ACHN (cell line): ENCODE data around the gene CUL1.

Experiments used
- DNase-seq: peaks from one replicate; pipeline ENCODE4 v3.0.0-alpha.2; 2015
- in situ Hi-C: cut with HindIII; loops from 2 replicates; pipeline ENCODE4 v1.10.0; 2017; ENCODE audit warnings: low sequenced_read_pairs, low pct_ligation_motif_present, low pct_unique_long_range_greater_than_20kb

CUL1 gene

DNA sequence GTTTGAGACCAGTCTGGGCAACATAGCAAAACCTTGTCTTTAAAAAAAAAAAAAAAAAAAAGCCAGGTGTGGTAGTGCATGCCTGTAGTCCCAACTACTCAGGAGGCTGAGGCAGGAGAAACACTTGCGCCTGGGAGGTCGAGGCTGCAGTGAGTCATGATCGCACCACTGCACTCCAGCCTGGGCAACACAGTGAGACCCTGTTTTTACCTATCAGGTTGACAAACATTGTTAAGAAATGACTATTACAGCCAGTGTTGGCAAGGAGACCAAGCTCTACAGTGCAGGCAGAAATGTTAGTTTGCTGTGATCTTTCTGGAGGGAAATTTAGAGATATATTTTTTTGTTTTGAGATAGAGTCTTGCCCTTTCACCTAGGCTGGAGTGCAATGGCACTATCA lies 37.3 kb downstream of the CUL1 start:
- DNase-seq, result no peak
- in situ Hi-C loops, result no loop called here

DNA sequence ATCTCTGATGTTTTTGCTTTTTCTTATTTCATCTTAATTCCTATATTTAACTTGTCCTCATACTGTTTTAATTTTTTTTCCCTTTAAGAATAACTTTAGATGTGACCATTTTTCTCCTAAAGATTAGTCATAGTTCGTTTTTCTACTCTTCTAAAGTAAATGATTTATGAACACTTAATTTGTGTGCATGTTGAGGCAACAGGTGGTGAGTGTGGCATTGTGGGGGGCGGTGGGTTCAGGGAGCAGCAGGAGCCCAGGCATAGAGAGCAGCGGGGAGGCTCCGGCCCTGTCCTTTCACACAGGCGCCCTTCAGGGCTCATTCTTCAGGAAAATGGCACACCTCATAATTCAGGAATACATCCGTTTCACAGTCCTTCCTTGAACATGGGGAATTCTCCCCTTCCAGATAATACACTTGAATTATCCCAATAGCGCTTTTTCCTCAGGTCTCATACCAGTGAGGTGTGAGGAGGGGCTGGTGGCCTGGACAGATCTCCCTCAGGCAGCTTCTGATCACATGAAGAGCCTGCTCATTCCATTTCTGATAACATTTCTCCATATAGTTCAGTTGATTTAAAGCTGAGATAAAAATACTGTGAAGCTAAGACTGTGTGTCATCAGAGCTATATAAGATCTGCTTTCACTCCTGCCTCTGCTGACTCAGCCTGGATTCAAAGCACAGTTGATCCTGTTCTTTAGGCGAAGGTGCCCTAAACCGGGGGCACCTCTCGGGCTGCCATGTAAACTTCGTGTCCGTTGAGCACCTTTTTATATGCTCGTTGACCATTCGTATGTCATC lies 40.2 kb downstream of the CUL1 start:
- in situ Hi-C loops, result no loop called here
- DNase-seq, result peak; percentile 27

DNA sequence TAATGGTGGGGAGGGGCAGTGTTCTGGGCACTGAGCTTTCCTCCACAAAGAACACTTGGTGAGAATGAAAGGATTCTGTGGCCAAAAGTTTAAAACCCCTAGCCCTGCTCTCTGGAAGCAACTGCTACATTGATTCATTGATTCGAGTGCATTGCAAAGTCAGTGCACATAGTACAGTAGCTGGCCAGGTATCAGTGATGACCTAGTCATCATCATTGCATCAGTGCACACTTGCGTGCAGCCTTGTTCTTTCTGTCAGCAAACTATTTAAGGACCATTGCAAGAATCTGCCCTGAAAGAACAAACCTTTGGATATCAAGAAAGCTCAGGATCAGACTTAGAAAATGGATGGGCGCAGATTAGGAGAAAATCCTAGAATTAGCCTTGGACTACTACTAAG lies 47.4 kb downstream of the CUL1 start:
- in situ Hi-C loops, result no loop called here
- no peak for DNase-seq

DNA sequence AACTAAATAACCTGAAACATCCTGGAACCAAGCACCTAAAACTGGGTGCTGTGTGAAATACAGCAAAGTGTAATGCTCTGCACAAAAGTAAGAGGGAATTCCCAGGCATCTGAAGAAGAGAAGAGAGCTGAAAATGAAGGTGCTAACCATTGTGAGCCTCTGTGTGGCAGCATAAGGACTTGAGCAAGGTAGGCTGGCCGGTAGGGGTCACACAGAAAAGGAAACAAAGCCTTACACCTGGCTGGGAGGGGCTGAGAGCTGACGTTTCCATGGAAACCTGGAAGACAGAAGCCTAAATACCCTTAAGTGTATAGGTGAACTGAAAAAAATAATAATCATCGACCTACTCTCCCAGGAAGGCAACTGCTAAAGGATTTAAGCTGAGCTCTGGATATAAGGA lies 48.6 kb downstream of the CUL1 start:
- no peak for DNase-seq
- in situ Hi-C loops, result no loop called here

DNA sequence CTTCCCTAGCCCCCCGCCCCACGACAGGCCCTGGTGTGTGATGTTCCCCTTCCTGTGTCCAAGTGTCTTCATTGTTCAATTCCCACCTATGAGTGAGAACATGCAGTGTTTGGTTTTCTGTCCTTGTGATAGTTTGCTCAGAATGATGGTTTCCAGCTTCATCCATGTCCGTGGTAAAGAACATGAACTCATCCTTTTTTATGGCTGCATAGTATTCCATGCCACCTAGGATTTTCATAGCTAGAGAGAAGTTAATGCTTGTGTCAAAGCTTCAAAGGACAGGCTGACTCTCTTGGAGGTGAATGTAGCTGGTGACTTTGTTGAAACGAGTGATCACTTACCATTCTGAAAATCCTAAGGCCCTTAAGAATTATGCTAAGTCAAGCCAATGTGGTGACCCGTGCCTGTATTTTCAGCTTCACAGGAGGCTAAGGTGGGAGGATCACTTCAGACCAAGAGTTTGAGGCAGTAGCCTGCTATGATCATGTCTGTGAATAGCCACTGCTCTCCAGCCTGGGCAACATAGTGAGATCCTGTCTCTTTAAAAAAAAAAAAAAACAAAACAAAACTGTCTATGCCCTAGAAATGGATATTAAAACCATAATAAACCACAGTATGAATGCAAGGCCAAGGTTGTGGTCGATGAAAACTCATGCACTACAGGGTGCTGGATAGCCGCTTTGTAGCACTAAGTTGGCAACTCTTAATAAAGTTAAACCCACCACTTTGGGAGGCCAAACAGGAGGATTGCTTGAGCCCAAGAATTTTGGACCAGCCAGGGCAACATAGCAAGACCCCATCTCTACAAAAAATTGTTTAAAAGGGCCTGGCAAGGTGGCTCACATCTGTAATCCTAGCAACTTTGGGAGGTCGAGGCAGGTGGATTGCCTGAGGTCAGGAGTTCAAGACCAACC lies 52.0 kb downstream of the CUL1 start:
- DNase-seq, result no peak
- in situ Hi-C loops, result no loop called here

DNA sequence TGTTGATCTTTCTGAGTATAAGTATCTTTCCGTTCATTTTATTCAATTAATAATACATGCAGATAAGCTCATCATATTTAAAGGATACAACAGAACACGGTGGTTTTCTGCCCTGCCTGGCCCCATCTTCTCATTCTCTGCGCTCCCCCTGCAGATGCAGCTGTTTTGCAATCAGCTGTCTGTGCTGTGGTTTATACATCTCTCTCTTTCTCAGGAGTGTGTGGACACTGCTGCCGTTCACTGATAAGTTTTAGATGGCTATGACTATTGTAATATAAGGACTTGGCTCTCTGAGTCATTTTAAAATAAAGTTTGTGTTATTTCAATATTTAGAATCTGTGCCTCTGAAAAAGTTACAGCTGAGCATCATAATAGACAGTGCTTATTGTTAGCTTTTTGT lies 54.5 kb downstream of the CUL1 start:
- in situ Hi-C loops, result no loop called here

DNA sequence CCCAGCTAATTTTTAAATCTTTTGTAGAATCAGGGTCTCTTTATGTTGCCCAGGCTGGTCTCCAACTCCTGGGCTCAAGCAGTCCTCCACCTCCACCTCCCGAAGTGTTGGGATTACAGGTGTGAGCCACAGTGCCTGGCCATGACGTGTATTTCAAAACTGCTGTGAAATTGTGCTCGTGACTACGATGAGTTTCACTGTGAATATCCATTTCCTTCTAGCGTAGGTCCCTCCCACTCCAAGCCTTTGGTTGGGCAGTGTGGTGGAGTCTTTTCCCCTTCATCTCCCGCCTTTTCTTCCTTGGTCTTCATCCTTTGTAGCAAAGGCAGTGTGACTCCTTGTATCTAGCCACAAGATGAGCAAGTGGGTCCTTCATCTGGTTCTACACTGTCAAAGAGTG lies 56.2 kb downstream of the CUL1 start:
- no peak for DNase-seq
- in situ Hi-C loops, result no loop called here

More for the DNA sequence above, 54.5 kb downstream of the CUL1 start:
- DNase-seq, result no peak

DNA sequence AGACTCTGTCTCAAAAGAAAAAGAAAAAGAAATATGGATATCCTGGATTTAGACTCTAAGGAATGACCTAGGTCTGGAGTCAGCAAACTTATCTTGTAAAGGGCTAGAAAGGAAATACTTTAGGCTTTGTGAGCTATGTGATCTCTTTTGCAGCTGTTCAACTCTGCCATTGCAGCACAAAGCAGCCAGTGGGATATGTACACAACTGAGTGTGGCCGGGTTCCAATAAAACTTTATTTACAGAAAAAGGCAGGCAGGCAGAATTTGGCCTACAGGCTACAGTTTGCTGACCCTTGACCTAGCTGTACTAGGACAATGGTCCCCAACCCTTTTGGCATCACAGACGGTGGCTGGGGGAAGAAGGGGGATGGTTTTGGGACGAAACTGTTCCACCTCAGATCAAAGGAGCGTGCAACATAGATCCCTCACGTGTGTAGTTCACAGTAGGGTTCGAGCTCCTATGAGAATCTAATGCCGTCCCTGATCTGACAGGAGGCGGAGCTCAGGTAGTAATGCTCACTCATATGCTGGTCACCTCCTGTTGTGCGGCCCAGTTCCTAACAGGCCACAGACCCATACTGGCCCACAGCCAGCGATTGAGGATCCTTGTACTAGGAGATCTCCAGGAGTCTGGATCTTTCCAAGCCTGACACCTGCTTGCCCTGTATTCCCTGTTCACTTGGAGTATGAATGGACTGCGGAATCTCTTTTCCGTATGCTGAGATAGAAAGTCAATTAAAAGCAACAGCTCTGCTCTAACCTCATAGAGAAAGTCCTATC lies 63.0 kb downstream of the CUL1 start:
- no peak for DNase-seq
- in situ Hi-C loops, result no loop called here

DNA sequence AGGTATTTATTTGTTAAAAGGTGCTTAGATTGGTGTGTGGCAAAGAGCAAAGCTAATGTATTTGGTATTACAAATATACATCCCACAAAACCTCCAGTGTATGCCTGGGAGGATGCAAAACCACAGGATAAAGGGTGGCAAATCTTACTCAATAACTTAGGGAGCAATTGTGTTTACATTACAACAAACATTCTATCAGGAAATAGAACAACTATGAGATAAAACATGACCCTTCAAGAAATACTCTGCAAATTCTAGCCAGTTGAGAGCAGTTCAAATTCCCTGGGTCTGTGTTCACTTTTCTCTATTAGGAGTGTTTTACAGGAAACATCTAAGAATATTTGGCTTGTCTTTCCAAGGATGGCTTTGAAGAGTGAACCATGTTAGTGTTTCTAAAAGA lies 64.9 kb downstream of the CUL1 start:
- DNase-seq, result no peak
- in situ Hi-C loops, result no loop called here

DNA sequence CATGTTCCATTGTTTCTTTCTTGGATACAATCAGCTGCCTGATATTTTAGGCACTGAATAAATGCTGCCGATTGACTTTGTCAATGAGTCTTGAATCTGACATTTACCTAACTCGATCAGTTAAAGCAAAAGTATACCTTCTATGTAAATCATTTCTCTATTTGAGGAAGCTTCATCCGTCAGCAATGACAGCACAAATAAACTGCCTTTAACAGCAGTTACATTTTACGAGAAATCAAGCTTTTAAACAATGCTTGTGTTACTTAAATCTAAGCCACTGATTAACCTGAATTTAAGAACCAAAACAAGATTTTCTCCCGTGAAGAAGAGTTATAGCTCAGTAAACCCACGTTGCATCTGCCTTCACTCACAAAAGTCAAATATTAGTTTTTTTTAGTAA lies 71.3 kb downstream of the CUL1 start:
- DNase-seq, result no peak
- in situ Hi-C loops, result no loop called here

DNA sequence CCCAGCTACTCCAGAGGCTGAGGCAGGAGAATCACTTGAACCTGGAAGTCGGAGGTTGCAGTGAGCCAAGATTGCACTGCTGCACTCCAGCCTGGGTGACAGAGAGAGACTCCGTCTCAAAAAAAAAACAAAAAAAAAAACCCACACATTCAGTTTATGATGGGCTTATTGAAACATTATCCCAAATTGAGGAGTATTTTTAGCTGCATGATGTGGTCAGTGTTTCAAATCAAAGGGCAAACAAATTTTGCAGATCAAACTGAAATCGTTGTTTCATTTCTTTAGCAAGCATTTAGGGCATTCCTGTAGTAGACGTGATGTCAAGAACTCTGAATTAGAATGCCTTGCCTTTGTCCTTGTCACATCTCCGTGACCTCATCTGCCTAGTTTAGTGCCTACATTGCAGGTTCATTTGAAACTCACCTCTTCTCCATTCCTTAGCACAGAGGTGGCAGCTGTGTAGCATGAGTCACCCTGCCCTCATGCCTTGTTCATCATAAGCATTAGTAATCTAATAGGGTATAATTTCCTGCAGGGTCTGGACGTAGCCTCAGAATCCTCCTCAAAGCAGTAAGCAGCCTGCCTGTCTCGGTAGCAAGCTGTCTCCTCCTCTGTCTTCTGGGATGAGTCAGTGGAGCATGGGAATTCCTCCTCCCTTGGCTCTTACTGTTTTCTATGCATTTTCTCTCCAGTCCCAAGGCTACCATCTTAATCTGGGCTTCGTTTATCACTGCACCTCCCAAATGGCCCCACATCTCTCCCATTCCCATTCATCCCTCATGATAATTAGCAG lies 73.8 kb downstream of the CUL1 start:
- in situ Hi-C loops, result no loop called here
- peak; percentile 89 for DNase-seq

DNA sequence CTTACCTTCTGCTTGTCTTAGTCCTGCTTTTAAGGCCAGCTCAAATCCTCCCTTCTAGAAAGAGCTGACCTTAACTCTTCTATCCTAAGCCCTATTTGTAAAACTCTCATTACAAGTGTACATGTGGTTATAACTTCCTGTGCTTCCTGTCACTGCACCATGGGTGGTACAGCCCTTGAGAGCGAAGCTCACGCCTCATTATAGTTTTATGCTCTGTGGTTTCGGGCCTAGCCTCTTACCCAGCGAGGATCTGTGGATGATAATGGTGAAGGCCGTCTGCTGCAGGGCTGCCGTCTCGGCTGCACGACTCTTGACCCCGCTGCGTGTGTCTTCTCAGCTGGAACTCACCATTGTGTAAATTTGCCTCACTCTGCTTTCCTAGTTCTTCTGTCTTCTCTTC lies 74.6 kb downstream of the CUL1 start:
- DNase-seq, result no peak
- in situ Hi-C loops, result no loop called here

DNA sequence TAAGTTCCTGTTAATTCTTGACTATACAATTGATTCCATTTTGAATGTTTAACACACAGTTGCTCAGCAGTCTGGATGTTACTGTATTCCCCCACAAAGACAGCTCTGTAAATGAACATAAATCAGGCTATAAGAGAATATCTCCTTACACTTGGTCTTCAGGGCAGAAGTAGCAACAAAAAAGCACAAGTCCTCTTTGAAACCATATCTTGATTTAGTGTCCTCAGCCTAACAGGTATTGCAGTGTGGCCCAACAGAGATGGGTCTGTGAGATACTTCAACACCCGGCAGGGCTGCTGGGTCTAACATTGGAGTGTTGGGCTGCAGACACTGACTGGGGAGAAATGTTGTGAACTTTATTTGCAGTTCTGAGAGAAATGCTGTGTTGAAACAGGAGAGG lies 75.8 kb downstream of the CUL1 start:
- in situ Hi-C loops, result no loop called here
- DNase-seq, result no peak

DNA sequence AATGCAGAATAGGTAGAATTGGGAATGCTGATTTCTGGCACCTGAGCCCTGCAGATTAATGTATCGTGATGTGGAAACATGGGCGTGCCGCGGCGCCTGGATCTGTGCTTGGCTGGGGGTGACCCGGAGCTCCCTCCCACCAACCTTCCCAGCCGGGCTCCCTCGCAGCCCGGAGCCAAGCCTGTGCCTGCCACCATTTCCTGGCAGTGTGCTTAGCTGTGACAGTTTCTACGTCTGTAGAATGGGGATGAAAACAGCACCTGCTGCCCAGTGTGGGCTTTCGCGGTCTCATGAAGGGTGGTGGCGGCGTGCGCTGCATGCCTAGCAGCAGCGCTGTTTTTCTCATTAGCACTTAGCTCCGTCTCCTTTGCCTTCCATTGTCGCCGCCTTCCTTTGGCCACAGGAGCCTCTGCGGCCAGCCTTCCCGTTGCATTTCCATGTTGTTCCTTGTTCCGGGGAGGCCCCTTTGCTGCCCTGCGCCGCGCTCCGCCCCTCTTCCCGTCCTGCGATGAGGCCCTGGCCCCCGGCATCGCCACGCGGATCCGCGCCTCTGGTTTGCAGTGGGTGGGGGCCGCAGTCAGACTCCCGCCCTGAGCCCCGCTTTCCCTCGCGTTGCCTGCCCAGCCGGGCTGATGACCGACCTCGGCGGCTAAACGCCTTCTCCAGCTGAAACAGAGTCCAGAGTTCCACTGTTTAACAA lies 84.2 kb downstream of the CUL1 start:
- in situ Hi-C loops, result no loop called here
- DNase-seq, result no peak

DNA sequence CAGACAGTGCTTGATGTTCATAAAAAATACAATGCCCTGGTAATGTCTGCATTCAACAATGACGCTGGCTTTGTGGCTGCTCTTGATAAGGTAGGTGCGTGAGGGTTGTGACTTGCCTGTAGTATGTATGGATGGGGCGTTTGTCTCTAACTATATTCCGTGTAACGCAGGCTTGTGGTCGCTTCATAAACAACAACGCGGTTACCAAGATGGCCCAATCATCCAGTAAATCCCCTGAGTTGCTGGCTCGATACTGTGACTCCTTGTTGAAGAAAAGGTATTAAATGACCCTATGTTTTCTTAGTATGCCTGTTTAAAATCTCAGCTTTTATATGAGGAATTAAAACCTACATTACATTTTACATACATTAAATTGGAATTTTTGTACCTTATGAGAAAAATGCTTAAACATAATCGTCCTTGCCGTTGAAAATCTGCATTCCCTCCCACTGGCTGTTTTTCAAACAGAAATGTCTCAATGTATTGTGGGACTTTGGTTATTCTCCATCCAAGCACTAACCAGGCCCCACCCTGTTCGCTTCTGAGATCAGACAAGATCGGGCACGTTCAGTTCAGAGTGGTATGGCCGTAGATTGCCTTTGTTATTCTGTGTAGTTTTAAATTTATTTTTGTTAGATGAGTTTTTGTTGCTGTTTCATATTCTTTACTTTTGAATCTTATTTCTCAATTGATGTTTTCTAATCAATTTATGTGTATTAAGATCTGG lies 85.3 kb downstream of the CUL1 start:
- no peak for DNase-seq
- in situ Hi-C loops, result no loop called here

DNA sequence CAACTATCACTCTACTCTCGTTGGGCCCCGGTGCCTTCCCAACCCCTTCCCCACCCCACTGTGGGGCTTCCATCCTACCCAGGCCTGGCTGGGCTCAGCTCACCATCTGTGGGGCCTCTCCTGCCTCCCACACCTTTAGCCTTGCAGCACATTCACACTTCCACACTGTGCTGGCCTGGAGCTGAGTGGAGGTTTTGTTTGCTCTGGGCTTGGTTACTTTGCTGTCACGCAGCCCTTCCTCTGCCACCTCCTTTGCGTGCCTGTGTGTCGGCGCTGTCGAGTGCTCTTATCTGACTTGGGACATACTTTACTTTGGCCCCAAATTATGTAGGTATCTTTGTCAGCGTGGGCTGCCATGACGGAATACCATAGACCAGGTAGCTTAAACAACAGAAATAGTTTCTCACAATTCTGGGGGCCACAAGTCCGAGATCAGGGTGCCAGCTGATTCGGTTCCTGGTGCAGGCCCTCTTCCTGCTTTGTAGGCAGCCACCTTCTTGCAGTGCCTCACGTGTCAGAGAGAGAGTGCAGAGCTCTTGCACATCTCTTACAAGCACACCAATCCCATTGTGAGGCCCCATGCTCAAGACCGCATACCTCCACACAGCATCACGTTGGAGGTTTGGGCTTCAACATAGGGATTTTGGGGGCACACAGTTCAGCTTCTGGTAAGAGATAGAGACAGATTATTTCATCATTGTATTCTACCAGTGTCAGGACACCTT lies 89.0 kb downstream of the CUL1 start:
- in situ Hi-C loops, result no loop called here
- no peak for DNase-seq

DNA sequence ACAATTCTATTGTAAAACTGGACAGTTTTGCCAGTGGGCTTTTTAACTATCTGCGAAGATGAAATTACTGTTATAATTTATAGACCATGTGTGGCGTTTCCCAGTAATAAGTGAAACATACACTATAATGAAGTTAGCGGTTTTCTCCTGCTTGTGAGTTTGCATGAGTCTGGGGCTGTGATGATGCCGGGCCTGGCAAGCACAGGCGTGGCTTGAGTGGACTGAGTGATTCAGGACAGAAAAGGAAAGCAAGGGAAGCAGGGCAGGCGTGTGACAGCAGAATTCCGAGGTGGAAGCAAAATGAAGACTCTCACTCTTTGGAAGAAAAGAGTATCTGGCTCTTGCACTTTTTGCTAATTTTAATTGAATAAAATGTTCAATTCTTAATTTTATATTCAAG lies 90.5 kb downstream of the CUL1 start:
- in situ Hi-C loops, result no loop called here
- DNase-seq, result no peak
